ENCODE data around the gene HNF1B. TPM values are rescaled to one million over a fixed set of nuclear protein-coding genes. Genes with fewer than 3 reads are reported as not detected.

HNF1B gene
- total and polyA plus RNA-seq, 4 donors, result 4.1 to 18.9 (median 12.4) TPM

DNA sequence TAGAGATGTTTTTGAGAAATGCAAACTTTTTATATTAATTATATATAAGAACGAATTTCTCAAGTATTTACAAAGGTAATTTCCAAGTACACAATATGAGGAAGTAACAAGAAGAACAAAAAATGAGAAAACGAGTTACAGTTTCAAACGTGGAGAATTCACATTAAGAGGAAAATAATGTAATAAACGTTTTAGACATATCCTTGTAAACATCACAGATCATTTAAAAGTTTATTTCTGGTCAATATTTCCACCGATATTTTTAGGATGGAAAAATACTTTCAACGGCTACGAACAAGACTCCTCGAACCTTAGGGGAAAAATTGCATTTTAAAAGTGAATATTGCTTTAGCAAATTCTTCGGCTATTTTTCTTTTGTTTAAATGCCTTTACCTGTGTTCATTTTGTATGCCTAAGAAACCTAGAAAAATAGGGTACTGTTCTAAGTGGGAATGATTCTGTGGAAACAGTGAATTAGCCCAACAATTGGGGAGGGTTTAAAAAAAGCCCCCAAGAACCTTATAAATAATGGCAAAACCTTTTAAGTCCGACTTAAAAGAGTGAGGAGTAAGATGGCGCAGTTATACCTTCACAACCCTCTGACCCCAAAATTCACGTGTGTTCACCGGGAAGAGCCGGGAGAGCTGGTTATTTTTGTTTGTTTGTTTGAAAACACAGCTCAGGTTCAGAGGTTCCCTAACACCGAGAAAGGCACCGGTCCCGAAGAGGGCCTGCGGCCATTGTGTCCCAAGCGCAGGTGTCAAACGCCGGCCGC, 3.3 kb downstream of the HNF1B start:
- peaks cover 0 to 17% (median 6%) of the 10 kb centered on the region in 5 donors for H3K4me1 ChIP-seq (ENCODE audit: control insufficient read depth in 5 of 5, insufficient read depth in 5 of 5, low read length in 5 of 5)
- H3K4me3 ChIP-seq, result peak overlapping the region; percentile 57
- no peaks in the 10 kb centered on the region for H3K9me3 ChIP-seq (ENCODE audit: control insufficient read depth in 4 of 4, insufficient read depth in 3 of 4, low read length in 3 of 4)
- H3K27ac ChIP-seq (ENCODE audit: low read depth in 1 of 2, low read length in 1 of 2), result peak overlapping the region in 1 of 2 donors; percentile 94
- H3K27me3 ChIP-seq (ENCODE audit: control insufficient read depth in 3 of 3, insufficient read depth in 3 of 3, low read length in 2 of 3), result peaks cover 0 to 70% (median 64%) of the 10 kb centered on the region in 3 donors
- WGBS, 2 donors, result 9 to 10% methylated on average over 22 of the region's 22 CpGs
- peak overlapping the region; percentile 32 to 61 for H3K9ac ChIP-seq (ENCODE audit: insufficient read depth in 1 of 2, low read length in 2 of 2)
- DNase-seq (peak in 2 of 3 donors; percentile 34 to 58), ATAC-seq (ENCODE audit: insufficient read depth, low FRiP score) (no peak)
- TF ChIP-seq, protein P1, sequence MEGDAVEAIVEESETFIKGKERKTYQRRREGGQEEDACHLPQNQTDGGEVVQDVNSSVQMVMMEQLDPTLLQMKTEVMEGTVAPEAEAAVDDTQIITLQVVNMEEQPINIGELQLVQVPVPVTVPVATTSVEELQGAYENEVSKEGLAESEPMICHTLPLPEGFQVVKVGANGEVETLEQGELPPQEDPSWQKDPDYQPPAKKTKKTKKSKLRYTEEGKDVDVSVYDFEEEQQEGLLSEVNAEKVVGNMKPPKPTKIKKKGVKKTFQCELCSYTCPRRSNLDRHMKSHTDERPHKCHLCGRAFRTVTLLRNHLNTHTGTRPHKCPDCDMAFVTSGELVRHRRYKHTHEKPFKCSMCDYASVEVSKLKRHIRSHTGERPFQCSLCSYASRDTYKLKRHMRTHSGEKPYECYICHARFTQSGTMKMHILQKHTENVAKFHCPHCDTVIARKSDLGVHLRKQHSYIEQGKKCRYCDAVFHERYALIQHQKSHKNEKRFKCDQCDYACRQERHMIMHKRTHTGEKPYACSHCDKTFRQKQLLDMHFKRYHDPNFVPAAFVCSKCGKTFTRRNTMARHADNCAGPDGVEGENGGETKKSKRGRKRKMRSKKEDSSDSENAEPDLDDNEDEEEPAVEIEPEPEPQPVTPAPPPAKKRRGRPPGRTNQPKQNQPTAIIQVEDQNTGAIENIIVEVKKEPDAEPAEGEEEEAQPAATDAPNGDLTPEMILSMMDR (IDR thresholded peaks at IDR 0.05; ENCODE audit: control extremely low read depth, extremely low read depth), result no peak
- peaks cover 0 to 2% (median 0%) of the 10 kb centered on the region in 4 donors for H3K36me3 ChIP-seq (ENCODE audit: control insufficient read depth in 4 of 4, insufficient read depth in 4 of 4, low read length in 4 of 4)

DNA sequence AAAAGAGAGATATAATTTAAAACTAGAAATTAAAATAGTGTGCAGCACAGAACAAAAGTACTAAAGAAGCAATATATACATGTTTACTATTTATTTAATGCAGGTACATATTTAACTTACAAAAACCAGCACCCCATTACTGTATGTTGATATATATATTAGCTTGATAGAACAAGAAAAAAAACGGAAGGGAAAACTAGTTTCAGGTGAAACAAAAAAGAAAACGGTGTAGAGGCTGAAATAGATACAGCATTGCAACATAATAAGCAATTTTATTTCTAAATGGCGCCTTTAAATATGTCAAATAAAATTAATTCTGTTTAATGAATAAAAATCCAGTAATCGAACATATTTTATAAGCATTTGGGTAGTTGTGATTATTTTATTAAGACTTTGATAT, 3.9 kb downstream of the HNF1B start:
- no peaks in the 10 kb centered on the region for H3K9me3 ChIP-seq (ENCODE audit: control insufficient read depth in 4 of 4, insufficient read depth in 3 of 4, low read length in 3 of 4)
- H3K27me3 ChIP-seq (ENCODE audit: control insufficient read depth in 3 of 3, insufficient read depth in 3 of 3, low read length in 2 of 3), result peaks cover 0 to 66% (median 63%) of the 10 kb centered on the region in 3 donors
- peaks cover 0 to 17% (median 6%) of the 10 kb centered on the region in 5 donors for H3K4me1 ChIP-seq (ENCODE audit: control insufficient read depth in 5 of 5, insufficient read depth in 5 of 5, low read length in 5 of 5)
- H3K9ac ChIP-seq (ENCODE audit: insufficient read depth in 1 of 2, low read length in 2 of 2), result peak overlapping the region in 1 of 2 donors; percentile 32
- DNase-seq (no peak), ATAC-seq (ENCODE audit: insufficient read depth, low FRiP score) (no peak)
- H3K36me3 ChIP-seq (ENCODE audit: control insufficient read depth in 4 of 4, insufficient read depth in 4 of 4, low read length in 4 of 4), result peaks cover 0 to 2% (median 0%) of the 10 kb centered on the region in 4 donors
- WGBS, 2 donors, result 18 to 20% methylated on average over 4 of the region's 4 CpGs
- no peak overlapping the region for H3K4me3 ChIP-seq
- no peak overlapping the region for H3K27ac ChIP-seq (ENCODE audit: low read depth in 1 of 2, low read length in 1 of 2)
- TF ChIP-seq, protein P1 (IDR thresholded peaks at IDR 0.05; ENCODE audit: control extremely low read depth, extremely low read depth), result no peak

DNA sequence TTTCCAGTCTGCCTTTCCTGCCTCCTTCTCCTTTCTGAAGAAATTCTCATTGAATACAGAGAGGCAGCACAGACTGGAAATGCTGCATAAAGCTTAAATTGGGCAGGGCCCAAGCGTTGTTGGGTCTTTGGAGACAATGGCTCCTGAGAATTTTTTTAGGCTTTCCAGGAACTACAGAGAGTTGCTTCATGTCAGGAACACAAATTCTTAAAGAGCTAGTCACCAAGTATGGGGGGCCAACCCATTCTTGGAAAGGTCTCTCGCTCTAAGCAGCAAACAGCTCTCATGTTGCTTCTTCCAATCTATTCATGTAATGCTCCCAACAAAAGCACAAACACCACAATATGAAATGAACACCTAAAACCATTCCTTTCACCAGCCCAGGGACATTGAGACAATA, 6.9 kb downstream of the HNF1B start:
- Histone ChIP-seq H3K27ac (ENCODE audit: low read depth in 1 of 2, low read length in 1 of 2) (no peak overlapping the region), H3K27me3 (ENCODE audit: control insufficient read depth in 3 of 3, insufficient read depth in 3 of 3, low read length in 2 of 3) (peaks cover 0 to 55% (median 39%) of the 10 kb centered on the region in 3 donors), H3K4me1 (ENCODE audit: control insufficient read depth in 5 of 5, insufficient read depth in 5 of 5, low read length in 5 of 5) (peaks cover 0 to 6% (median 4%) of the 10 kb centered on the region in 5 donors), H3K9me3 (ENCODE audit: control insufficient read depth in 4 of 4, insufficient read depth in 3 of 4, low read length in 3 of 4) (no peaks in the 10 kb centered on the region), H3K36me3 (ENCODE audit: control insufficient read depth in 4 of 4, insufficient read depth in 4 of 4, low read length in 4 of 4) (peaks cover 0 to 2% (median 0%) of the 10 kb centered on the region in 4 donors), H3K9ac (ENCODE audit: insufficient read depth in 1 of 2, low read length in 2 of 2) (no peak overlapping the region), H3K4me3 (no peak overlapping the region)
- 57 to 60% methylated on average over 2 of the region's 2 CpGs for WGBS, 2 donors
- DNase-seq (no peak), ATAC-seq (ENCODE audit: insufficient read depth, low FRiP score) (no peak)
- TF ChIP-seq, protein P1 (IDR thresholded peaks at IDR 0.05; ENCODE audit: control extremely low read depth, extremely low read depth), result no peak

All from lung (tissue), 12 donors.